Hematopoietic multipotent progenitor cell treated with erythropoietin and hydrocortisone succinate and interleukin-3 and kit ligand, for 4 days (in vitro differentiated cells): Measurements from ENCODE around the gene CENPL.
"Not testable (repeated sequence)": the region's sequence is repeated elsewhere in the genome, so short reads cannot be mapped to it uniquely, and the experiment has no call there.

Experiments used
- DNase-seq: peaks from one replicate; pipeline ENCODE4 v3.0.0-alpha.2; 2015

Gene CENPL

GRCh38 chr1:173824315-173825081, at the start of gene CENPL, which contains the start of gene DARS2:
Gene CENPL (minus strand): TSS chr1:173824883. CDS start chr1:173811299, 13,584 bp downstream.
Gene DARS2 (plus strand): TSS chr1:173824673. CDS start chr1:173825230, 557 bp downstream.
- peak; percentile 99 for DNase-seq

GRCh38 chr1:173871500-173871899, 46.8 kb upstream of the CENPL start:
- peak; percentile 15 for DNase-seq

DNA sequence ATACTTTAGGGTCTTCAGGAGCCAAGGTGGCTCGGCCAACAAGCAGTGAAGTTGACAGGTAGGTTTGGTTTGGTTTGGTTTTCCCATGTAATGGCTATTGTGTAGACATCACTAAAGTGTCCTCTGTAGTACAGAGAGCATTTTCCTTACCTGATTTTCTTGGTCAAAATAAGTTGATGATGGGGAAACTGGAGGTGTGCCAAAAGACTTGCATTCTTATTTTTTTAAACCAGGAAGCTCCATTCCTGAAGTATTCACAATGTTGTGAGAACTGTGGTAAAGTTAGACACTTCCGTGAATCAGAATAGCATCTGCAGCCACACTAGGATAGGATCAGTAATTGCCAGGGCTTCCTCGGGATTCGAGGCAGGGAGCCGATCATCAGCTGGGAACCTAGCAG, 46.4 kb upstream of the CENPL start:
- DNase-seq = peak; percentile 20

GRCh38 chr1:173870252-173871075, 45.8 kb upstream of the CENPL start:
- DNase-seq = peak; percentile 89

DNA sequence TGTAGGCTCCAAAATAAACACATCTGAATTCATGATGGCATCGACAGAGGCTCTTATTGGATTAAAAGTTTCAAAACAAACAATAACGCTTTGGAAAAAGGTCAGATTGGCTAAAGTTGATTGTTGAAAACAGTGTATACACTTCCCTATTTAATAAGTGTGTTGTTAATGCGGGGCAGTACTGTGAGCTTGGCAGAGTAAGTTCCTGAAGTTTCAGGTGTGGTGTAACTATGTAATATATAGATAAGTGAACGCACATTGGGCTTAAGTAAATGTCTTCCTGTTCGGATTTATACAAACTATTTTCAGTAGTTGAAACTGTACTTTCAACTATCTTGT, 44.3 kb upstream of the CENPL start:
- DNase-seq = no peak

- peak; percentile 93 for DNase-seq
These were observed 43.8 kb upstream of the CENPL start, which contains the start of gene ZBTB37 for GRCh38 chr1:173868266-173869020. Gene ZBTB37 (plus strand): TSS chr1:173868380. CDS start chr1:173870226, 1,846 bp downstream.

DNA sequence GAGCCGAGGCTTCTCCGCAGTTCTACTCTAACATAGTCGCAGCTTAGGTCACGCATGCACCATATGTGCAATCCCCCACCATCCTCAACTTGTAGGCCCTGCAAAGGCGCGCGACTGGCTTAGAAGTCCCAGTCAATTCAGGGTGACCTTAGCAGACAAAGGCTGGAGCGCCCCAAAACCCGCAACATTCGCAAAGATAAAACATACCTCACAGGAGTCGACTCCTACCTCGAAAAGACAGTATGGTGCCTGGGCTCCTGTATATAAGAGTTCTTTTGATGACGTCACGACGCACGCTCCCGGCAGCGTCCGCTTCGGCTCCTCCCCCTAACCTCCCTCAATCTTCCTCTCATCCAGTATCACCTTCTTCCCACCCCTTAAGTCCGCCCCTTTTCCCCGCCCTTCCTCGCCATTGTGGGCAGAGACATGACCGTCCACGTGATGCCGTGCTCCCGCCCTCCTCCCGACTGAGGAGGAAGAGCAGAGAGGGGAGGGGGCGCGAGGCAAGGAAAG, 43.1 kb upstream of the CENPL start, which contains the start of gene GAS5:
Gene GAS5, minus strand, starts transcription at position 237 of the 513 bp plus-strand sequence.
- peak; percentile 100 for DNase-seq

GRCh38 chr1:173867141-173867752, 42.6 kb upstream of the CENPL start:
- no peak for DNase-seq

GRCh38 chr1:173866413-173867115, 41.9 kb upstream of the CENPL start:
- peak; percentile 35 for DNase-seq

GRCh38 chr1:173865468-173866164, 40.9 kb upstream of the CENPL start:
- peak; percentile 24 for DNase-seq

DNA sequence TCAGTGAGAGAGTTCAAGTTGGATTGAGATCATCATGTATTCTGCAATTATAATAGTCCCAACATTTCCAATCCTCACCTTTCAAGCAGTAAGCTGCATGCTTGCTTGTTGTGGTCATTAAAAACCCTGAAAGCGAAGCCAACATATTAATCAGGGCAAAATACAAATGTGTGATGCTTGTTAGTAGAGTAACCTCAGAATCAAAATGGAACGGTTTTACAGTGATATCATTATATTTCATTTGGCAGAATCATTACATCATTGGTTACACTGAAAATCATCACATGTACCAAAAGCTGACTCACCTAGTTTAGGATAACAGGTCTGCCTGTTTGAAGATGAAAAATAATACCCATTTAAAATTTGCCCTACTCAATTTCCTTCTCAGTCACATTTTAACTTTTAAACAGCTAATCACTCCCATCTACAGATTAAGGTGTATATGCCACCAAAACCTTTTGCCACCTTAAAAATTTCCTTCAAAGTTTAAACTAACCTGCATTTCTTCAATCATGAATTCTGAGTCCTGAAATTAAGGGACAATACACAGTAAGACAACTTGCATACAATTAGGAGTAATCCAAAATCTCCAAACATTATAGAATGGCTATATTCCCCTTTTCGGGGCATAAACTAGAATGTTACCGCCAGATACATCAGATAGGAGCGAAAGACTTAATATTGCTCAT, 39.6 kb upstream of the CENPL start:
- peak; percentile 11 for DNase-seq

DNA sequence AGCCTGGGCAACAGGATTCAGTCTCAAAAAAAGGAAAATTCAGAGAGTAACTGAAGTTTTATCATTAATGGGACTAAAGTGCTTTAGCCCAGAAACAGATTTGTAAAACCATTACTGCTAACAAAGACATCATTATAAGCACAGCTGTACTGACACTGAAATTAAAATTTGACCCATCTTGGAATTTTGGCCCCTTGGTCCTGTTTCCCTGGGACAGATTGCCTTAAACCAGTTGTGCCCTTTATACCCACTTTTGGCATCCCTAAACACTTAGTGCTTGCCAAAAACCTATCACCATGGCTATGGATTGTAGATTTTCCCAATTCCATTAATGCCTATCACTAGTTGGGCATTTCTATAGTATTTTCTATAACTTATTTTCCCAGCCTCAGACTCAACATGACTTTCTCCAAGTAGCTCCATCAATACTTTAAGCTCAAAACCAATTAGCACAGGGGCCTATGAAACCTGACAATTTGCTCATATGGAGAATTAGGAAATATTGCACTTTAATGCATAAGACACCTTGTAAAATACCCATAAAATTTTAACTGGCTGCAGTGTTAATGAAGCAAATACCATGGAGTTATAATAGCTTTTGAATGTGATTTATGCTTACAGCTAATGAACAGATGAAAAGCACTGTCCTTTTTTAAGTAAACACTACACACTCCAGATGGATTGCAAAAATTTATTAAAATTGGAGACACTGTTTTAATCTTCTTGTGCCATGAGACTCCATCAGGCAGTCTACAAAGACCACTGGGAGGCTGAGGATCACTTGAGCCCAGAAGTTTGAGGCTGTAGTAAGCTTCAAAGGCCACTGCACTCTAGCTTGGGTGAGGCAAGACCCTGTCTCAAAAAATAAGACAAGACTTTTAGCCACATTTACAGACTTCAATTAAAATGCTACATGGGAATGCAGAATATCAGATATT, 38.8 kb upstream of the CENPL start:
- peak; percentile 23 for DNase-seq

DNA sequence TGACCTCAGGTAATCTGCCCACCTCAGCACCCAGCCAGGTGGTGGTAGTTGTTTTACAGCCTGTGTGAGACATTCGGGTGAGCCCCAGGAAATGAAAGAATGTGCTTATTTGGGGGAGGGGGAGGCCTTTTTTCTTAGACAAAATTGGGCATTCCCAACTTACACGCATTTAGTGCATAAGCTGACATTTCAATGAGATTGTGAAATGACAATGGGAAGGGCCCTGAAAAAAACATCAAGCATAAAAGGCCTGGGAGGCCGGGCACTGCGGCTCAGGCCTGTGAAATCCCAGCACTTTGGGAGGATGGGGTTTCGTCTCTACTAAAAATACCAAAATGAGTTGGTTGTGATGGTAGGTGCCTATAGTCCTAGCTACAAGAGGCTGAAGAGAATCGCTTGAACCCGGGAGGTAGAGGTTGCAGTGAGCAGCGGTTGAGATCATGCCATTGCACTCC, 38.1 kb upstream of the CENPL start:
- peak; percentile 40 for DNase-seq

DNA sequence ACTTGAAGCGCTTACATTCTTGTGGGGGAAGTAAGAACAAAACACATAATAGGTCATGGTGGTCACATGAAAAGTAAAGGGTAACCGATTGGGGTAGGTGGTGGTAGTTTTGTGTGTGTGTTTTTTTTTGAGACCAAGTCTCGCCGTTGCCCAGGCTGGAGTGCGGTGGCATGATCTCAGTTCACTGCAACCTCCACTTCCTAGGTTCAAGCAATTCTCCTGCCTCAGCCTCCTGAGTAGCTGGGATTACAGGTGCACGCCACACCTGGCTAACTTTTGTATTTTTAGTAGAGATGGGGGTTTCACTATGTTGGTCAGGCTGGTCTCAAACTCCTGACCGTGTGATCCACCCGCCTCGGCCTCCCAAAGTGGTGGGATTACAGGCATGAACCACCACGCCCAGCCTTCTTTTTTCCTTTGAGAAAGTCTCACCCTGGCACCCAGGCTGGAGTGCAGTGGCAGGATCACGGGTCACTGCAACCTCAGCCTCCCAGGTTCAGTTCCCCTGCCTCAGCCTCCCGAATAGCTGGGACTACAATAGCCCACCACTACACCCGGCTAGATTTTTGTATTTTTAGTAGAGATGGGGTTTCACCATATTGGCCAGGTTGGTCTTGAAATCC, 37.6 kb upstream of the CENPL start:
- DNase-seq = peak; percentile 55

GRCh38 chr1:173861731-173862145, 37.1 kb upstream of the CENPL start:
- DNase-seq = peak; percentile 59

GRCh38 chr1:173860065-173860464, 35.4 kb upstream of the CENPL start:
- peak; percentile 7 for DNase-seq

- not testable (repeated sequence) for DNase-seq
These were observed 34.9 kb upstream of the CENPL start for GRCh38 chr1:173859547-173859946.

DNA sequence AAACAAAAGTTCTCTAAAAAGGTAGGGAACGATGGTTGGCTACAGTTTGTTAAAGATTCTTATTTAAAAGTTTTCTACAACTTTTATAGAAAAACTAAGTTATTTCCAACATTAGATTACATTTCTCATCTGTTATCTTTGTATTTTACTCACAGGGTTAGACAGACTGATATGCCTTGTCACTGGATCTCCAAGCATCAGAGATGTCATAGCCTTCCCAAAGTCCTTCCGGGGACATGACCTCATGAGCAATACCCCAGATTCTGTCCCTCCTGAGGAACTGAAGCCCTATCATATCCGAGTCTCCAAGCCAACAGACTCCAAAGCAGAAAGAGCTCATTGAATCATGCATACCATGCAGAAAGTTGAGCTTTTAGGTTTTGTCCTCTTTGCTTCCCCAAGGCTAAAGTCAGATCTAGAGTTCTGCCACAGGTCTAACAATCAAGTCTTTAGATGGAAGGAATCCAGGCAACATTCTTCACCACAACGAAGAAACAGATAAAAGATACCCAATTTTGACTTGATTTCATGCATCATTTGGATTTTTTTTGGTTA, 32.8 kb upstream of the CENPL start:
- DNase-seq = no peak
